ENCODE measurements around the gene SPOP.
"Not testable (repeated sequence)": the region's sequence is repeated elsewhere in the genome, so short reads cannot be mapped to it uniquely, and the experiment has no call there.

Gene SPOP

DNA sequence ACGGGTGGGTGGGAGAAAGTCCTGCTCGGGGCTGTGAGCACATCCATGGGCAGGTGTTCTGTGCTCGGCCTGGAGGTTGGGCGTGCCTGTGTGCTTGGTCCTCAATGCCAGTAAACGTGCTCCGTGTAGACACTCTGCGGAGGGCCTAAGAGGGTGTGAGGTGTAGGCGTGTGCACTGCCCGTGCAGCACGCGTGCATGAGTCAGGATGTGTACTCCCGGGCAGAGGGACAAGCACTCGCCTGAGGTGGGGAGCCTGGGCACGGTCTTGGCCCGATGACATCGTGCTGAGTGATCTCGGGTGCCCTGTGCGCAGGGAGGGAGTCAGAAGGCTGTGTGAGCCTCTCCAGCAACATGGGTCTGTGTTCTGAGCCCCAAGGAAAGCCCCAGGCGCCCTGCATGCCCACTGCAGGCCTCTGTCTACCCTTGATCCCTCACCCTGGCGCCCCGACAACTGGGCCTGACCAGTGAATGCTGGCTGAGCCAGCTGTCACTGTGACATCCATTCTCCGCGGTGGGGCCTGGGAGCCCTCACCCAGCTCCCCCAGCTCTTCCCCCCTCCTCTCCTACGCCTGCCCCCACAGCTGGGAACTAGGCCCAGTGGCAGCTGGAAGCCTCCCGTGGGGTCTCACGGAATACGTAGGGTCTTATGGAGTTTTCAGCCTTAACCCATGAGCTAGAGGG, 125.7 kb downstream of the SPOP start:
- no peak overlapping the region for H3K27ac Mint-ChIP-seq (ENCODE audit: low read depth)

DNA sequence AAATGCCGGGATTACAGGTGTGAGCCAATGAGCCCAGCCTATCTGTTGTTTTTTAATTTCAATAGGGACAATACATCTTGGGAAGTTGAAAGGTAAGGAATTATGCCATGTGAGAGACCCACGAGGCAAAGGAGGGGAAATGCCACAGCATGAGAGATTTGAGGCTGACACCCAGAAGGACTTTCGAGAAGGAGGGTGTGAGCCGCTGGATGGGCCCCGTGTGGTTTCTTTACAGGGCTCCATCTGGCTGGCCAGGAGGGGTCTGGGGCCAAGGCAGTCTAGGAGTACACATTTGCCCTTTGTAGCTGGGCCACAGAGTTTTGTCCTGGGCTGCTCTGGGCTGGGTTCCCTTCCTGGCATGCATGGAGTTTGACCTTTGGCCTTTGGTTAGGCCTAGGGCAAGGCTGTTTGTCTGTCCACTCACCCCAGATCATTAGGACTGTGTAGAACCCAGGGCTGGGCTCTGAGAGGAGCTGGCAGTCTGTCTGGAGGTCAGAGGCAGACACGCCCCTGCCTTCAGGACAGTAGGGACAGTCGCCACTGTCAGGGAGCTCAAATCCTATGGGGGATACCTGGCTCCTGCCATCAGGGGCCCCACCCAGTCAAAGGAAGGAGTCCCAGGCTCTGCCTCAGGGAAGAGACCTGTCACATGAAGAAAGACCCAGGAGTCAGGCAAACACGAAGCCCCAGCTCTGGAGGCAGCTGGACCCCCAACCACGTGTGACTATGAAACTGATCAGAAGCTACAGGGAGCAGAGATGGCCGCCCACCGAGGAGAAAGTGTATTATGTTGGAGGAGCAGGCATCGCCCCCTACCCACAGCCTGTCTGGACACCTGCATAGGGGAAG, 126.5 kb downstream of the SPOP start:
- peaks cover 3% of the 10 kb centered on the region for H3K36me3 Mint-ChIP-seq (ENCODE audit: insufficient read depth)
- H3K27me3 Mint-ChIP-seq, result peaks cover 24% of the 10 kb centered on the region
- no peak for DNase-seq (ENCODE audit: low spot score in 2 of 2)
- ATAC-seq (replicated peaks; ENCODE audit: extremely low read depth, poor library complexity, severe bottlenecking), result no peak
- H3K4me3 Mint-ChIP-seq, result no peak overlapping the region
- peaks cover 3% of the 10 kb centered on the region for H3K4me1 Mint-ChIP-seq
- H3K9me3 Mint-ChIP-seq, result no peaks in the 10 kb centered on the region
- H3K27ac Mint-ChIP-seq (ENCODE audit: low read depth), result no peak overlapping the region

More for the DNA sequence above, 125.7 kb downstream of the SPOP start:
- Mint-ChIP-seq H3K9me3 (no peaks in the 10 kb centered on the region), H3K27me3 (peaks cover 19% of the 10 kb centered on the region), H3K4me3 (no peak overlapping the region), H3K36me3 (ENCODE audit: insufficient read depth) (peaks cover 3% of the 10 kb centered on the region), H3K4me1 (peaks cover 5% of the 10 kb centered on the region)
- DNase-seq (ENCODE audit: low spot score in 2 of 2), result no peak
- no peak for ATAC-seq (replicated peaks; ENCODE audit: extremely low read depth, poor library complexity, severe bottlenecking)

DNA sequence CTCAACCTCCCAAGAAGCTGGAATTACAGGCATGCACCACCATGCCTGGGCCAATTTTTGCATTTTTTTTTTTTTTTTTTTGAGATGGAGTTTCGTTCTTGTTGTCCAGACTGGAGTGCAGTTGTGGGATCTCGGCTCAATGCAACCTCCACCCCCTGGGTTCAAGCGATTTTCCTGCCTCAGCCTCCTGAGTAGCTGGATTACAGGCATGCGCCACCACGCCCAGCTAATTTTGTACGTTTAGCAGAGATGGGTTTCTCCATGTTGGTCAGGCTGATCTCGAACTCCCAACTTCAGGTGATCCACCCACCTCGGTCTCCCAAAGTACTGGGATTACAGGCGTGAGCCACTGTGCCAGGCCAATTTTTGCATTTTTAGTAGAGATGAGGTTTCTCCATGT, 127.1 kb downstream of the SPOP start:
- ATAC-seq (replicated peaks; ENCODE audit: extremely low read depth, poor library complexity, severe bottlenecking); DNase-seq (ENCODE audit: low spot score in 2 of 2); H3K27ac Mint-ChIP-seq (ENCODE audit: low read depth); H3K4me1 Mint-ChIP-seq; H3K9me3 Mint-ChIP-seq; H3K36me3 Mint-ChIP-seq (ENCODE audit: insufficient read depth); H3K4me3 Mint-ChIP-seq: not testable (repeated sequence)
- peaks cover 25% of the 10 kb centered on the region for H3K27me3 Mint-ChIP-seq

DNA sequence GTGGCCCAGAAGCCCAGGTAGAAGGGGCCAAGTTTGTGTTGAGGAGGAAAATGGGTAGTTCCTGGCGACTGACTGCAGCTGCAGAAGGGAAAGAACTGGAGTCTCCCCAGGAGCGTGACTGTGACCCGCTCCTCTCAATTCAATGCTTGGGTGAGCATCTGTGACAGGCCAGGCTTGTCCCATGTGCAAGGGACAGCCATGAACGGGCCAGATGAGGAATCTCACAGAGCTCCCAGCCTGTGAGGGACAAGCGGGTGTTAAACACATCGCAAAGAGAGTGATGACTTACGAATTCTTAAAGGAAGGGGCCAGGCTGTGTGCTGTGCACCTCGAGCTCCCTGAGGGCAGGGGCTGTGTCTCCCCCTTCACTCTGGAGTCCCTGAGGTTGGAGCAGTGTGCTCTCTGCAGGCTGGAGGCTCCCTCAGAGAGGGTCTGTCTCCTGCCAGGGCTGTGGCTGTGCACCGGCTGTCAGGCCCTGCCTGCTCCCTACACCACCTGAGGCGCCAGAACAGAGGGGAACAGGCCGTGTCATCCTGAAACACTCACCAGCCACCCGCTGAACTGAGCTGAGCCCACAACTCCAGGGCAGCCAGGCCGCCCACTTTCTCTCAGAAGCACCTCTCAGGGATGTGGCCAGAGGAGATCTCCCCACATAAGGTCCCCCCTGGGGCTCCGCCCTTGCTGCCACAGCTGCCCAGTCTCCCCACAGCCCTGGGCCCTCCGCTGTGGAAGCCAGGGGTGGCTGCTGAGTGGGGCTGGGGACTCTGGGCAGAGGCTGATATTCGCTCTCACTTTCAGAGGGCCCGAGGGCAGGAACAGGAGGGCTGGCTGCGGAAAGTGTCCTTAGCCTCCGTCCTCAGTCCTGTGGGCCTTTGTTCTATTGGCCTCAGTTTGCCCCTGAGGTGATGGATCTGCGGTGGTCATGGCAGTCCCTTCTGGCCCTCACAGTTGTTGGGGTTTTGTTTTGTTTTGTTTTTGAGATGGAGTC, 127.9 kb downstream of the SPOP start:
- Mint-ChIP-seq H3K36me3 (ENCODE audit: insufficient read depth) (no peaks in the 10 kb centered on the region), H3K27me3 (peaks cover 25% of the 10 kb centered on the region), H3K27ac (ENCODE audit: low read depth) (peak overlapping the region; percentile 47), H3K4me3 (no peak overlapping the region), H3K9me3 (no peaks in the 10 kb centered on the region), H3K4me1 (no peaks in the 10 kb centered on the region)
- ATAC-seq (replicated peaks; ENCODE audit: extremely low read depth, poor library complexity, severe bottlenecking), result no peak
- DNase-seq (ENCODE audit: low spot score in 2 of 2), result no peak

DNA sequence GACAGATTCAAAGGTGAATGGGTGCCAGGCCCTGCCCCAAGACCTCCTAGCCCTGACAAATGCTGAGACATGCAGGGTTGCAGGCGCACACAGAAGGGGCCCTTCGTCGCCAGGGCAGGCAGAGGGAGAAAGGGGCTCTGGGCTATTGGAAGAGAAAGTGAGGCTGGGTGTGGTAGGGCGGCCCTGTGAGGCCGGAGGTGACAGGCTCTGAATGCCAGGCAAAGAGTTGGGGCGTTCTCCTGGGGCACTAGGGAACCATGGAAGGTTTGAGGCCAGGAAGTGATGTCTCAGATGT, 128.6 kb downstream of the SPOP start:
- Mint-ChIP-seq H3K27me3 (peaks cover 25% of the 10 kb centered on the region), H3K27ac (ENCODE audit: low read depth) (peak overlapping the region; percentile 47), H3K9me3 (no peaks in the 10 kb centered on the region), H3K36me3 (ENCODE audit: insufficient read depth) (no peaks in the 10 kb centered on the region), H3K4me3 (no peak overlapping the region), H3K4me1 (no peaks in the 10 kb centered on the region)
- ATAC-seq (replicated peaks; ENCODE audit: extremely low read depth, poor library complexity, severe bottlenecking) (no peak), DNase-seq (ENCODE audit: low spot score in 2 of 2) (no peak)
